ENCODE measurements around the gene OCLN. TPM values are rescaled to one million over a fixed set of nuclear protein-coding genes. Genes with fewer than 3 reads are reported as not detected.

OCLN gene
- total RNA-seq, 2 donors from 2014 or later = 117 to 124 TPM

GRCh38 chr5:69497006-69497520 is 4.5 kb downstream of the OCLN start:
- WGBS, 2 experiments (ENCODE audit: insufficient coverage in 1 of 2, insufficient read length in 1 of 2) = 88 to 100% methylated on average over 2 to 5 of the region's 5 CpGs
- Mint-ChIP-seq H3K36me3 (ENCODE audit: low read depth) (peaks cover 15% of the 10 kb centered on the region), H3K4me3 (no peak overlapping the region), H3K9me3 (no peaks in the 10 kb centered on the region), H3K27me3 (ENCODE audit: insufficient read depth) (no peaks in the 10 kb centered on the region), H3K27ac (peak overlapping the region; percentile 86), H3K4me1 (peaks cover 40% of the 10 kb centered on the region)
- TF ChIP-seq CTCF (conservative IDR thresholded peaks at IDR 0.05) = no peak
- peaks cover 5% of the 10 kb centered on the region for H3K36me3 ChIP-seq (ENCODE audit: control insufficient read depth, insufficient read depth, low read length)
- peak overlapping the region; percentile 4 for H3K4me3 ChIP-seq (ENCODE audit: low read length)
- no peaks in the 10 kb centered on the region for H3K27me3 ChIP-seq (ENCODE audit: control insufficient read depth, insufficient read depth, low read length, poor library complexity, severe bottlenecking)
- no peak overlapping the region for H3K27ac ChIP-seq (ENCODE audit: low read depth, low read length)
- DNase-seq = no peak
- no peak overlapping the region for H3K9ac ChIP-seq (ENCODE audit: extremely low read depth, low read length, poor library complexity, severe bottlenecking)
- H3K9me3 ChIP-seq (ENCODE audit: control insufficient read depth, low read length) = no peaks in the 10 kb centered on the region
- no peaks in the 10 kb centered on the region for H3K4me1 ChIP-seq (ENCODE audit: control insufficient read depth, insufficient read depth, low read length)

DNA sequence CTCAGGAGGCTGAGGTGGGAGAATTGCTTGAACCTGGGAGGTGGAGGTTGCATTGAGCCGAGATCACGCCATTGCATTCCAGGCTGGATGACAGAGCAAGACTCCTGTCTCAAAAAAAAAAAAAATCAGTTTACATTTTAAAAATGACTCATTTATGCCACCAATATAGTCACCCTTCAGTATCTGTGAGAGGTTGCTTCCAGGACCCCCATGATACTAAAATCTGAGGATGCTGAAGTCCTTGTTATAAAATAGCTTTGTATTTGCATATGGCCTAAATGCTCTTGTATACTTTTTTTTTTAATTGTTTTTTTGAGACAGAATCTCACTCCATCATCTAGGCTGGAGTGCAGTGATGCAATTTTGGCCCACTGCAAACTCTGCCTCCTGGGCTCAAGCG is 5.8 kb downstream of the OCLN start:
- Mint-ChIP-seq H3K4me3 (no peak overlapping the region), H3K4me1 (peaks cover 52% of the 10 kb centered on the region), H3K9me3 (no peaks in the 10 kb centered on the region), H3K27ac (peak overlapping the region; percentile 48), H3K27me3 (ENCODE audit: insufficient read depth) (no peaks in the 10 kb centered on the region), H3K36me3 (ENCODE audit: low read depth) (peaks cover 15% of the 10 kb centered on the region)
- no peak for DNase-seq
- no peak overlapping the region for H3K27ac ChIP-seq (ENCODE audit: low read depth, low read length)
- H3K27me3 ChIP-seq (ENCODE audit: control insufficient read depth, insufficient read depth, low read length, poor library complexity, severe bottlenecking) = no peaks in the 10 kb centered on the region
- H3K9ac ChIP-seq (ENCODE audit: extremely low read depth, low read length, poor library complexity, severe bottlenecking) = no peak overlapping the region
- H3K36me3 ChIP-seq (ENCODE audit: control insufficient read depth, insufficient read depth, low read length) = peaks cover 5% of the 10 kb centered on the region
- 98 to 100% methylated on average over 3 of the region's 3 CpGs for whole genome bisulfite sequencing, 2 experiments (ENCODE audit: insufficient coverage in 1 of 2, insufficient read length in 1 of 2)
- no peak overlapping the region for H3K4me3 ChIP-seq (ENCODE audit: low read length)
- H3K9me3 ChIP-seq (ENCODE audit: control insufficient read depth, low read length) = no peaks in the 10 kb centered on the region
- no peak for TF ChIP-seq CTCF (conservative IDR thresholded peaks at IDR 0.05)
- peaks cover under 1% of the 10 kb centered on the region for H3K4me1 ChIP-seq (ENCODE audit: control insufficient read depth, insufficient read depth, low read length)

- no peak overlapping the region for H3K27ac ChIP-seq (ENCODE audit: low read depth, low read length)
- H3K36me3 Mint-ChIP-seq (ENCODE audit: low read depth) = peaks cover 31% of the 10 kb centered on the region
- no peaks in the 10 kb centered on the region for H3K9me3 Mint-ChIP-seq
- H3K9ac ChIP-seq (ENCODE audit: extremely low read depth, low read length, poor library complexity, severe bottlenecking) = peak overlapping the region; percentile 18
- peaks cover 44% of the 10 kb centered on the region for H3K4me1 Mint-ChIP-seq
- no peaks in the 10 kb centered on the region for H3K27me3 ChIP-seq (ENCODE audit: control insufficient read depth, insufficient read depth, low read length, poor library complexity, severe bottlenecking)
- H3K27me3 Mint-ChIP-seq (ENCODE audit: insufficient read depth) = no peaks in the 10 kb centered on the region
- peaks cover 7% of the 10 kb centered on the region for H3K4me1 ChIP-seq (ENCODE audit: control insufficient read depth, insufficient read depth, low read length)
- no peak for DNase-seq
- 76 to 100% methylated on average over 1 to 2 of the region's 2 CpGs for WGBS, 2 experiments (ENCODE audit: insufficient coverage in 1 of 2, insufficient read length in 1 of 2)
- H3K36me3 ChIP-seq (ENCODE audit: control insufficient read depth, insufficient read depth, low read length) = peaks cover 29% of the 10 kb centered on the region
- H3K4me3 ChIP-seq (ENCODE audit: low read length) = no peak overlapping the region
- no peaks in the 10 kb centered on the region for H3K9me3 ChIP-seq (ENCODE audit: control insufficient read depth, low read length)
- no peak for TF ChIP-seq CTCF (conservative IDR thresholded peaks at IDR 0.05)
- H3K27ac Mint-ChIP-seq = peak overlapping the region; percentile 88
- no peak overlapping the region for H3K4me3 Mint-ChIP-seq
Measured at GRCh38 chr5:69502367-69502766, 9.8 kb downstream of the OCLN start.
